Astrocyte (in vitro differentiated cells and primary cell): ENCODE measurements around the gene YIPF6.

ENCODE experiments used
- CTCF ChIP-seq: IDR thresholded peaks from 2 replicates; pipeline ENCODE4 v1.5.1; 2011; ENCODE audit warnings: low read depth, mild to moderate bottlenecking, inconsistent platforms, low read length, moderate library complexity; ENCODE audit not compliant: insufficient read depth
- EZH2 ChIP-seq: IDR thresholded peaks from 2 replicates; pipeline ENCODE4 v1.6.1; 2012; ENCODE audit warnings: mild to moderate bottlenecking, low read length, inconsistent platforms; ENCODE audit not compliant: insufficient read depth

- TF ChIP-seq CTCF: no peak
- no peak for TF ChIP-seq EZH2
Measured at GRCh38 chrX:68574240-68574639, 75.4 kb downstream of the YIPF6 start.
